Amygdala (tissue), 56 donors: ENCODE measurements around the gene DOP1B.
"Not testable (repeated sequence)": the region's sequence is repeated elsewhere in the genome, so short reads cannot be mapped to it uniquely, and the experiment has no call there.

ENCODE experiments used
- DNase-seq, 56 donors: peaks; one replicate each; lab custom pipeline; 2025; lab: John Stamatoyannopoulos, UW

The DOP1B gene, protein sequence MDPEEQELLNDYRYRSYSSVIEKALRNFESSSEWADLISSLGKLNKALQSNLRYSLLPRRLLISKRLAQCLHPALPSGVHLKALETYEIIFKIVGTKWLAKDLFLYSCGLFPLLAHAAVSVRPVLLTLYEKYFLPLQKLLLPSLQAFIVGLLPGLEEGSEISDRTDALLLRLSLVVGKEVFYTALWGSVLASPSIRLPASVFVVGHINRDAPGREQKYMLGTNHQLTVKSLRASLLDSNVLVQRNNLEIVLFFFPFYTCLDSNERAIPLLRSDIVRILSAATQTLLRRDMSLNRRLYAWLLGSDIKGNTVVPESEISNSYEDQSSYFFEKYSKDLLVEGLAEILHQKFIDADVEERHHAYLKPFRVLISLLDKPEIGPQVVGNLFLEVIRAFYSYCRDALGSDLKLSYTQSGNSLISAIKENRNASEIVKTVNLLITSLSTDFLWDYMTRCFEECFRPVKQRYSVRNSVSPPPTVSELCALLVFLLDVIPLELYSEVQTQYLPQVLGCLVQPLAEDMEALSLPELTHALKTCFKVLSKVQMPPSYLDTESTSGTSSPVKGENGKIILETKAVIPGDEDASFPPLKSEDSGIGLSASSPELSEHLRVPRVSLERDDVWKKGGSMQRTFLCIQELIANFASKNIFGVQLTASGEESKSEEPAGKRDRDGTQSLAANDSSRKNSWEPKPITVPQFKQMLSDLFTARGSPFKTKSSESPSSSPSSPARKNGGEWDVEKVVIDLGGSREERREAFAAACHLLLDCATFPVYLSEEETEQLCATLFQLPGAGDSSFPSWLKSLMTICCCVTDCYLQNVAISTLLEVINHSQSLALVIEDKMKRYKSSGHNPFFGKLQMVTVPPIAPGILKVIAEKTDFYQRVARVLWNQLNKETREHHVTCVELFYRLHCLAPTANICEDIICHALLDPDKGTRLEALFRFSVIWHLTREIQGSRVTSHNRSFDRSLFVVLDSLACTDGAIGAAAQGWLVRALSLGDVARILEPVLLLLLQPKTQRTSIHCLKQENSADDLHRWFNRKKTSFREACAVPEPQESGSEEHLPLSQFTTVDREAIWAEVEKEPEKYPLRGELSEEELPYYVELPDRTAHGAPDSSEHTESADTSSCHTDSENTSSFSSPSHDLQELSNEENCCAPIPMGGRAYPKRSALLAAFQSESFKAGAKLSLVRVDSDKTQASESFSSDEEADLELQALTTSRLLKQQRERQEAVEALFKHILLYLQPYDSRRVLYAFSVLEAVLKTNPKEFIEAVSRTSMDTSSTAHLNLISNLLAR (N-terminal part only)

DNA sequence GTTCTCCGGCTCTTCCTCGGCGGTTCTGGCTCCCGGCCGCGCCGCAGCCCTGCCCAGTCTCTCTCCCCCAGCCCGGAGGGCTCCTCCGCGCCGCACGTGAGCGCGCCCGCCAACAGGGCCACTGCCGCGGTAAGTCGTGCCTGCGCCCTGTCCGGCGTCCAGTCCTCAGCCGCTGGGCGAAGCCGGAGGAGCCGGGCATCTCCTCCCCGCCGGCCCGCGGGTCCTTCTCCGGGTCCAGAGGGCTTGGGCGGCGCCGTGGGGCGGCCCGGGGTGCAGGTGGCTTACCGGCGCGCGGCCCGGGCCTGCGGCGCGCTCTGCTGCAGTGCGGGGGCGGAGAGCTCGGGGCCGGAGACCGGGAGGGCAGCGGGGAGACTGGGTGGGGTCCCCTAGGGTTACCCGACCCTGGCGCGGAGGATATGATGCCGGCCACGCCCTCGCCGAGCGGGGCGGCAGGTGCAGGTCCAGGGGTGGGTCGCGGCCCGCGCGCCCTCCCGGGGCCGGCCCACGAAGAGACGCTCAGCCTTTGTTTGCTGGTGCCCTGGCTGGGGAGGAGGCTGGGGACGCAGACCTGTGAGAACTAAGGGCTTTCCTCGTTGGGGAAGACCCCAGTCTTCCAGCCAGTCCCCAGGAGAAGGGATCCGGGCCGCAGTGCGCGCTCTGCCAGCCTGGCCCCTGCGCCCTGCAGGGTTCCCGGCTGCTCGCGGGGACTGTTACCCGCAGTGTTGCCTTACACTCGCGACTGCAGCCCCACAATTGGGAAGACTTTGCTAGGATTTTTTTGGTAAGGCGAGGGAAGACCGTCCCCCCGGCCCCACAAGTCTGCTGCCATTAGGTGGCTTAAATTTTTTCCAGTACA, at the start of gene DOP1B:
DOP1B (plus strand) TSS at position 10 of the 856 bp plus-strand sequence. CDS start 7,910 bp downstream, outside the sequence.
- peak in 13 of 56 donors; percentile 10 to 71 (median 44) for DNase-seq

DNA sequence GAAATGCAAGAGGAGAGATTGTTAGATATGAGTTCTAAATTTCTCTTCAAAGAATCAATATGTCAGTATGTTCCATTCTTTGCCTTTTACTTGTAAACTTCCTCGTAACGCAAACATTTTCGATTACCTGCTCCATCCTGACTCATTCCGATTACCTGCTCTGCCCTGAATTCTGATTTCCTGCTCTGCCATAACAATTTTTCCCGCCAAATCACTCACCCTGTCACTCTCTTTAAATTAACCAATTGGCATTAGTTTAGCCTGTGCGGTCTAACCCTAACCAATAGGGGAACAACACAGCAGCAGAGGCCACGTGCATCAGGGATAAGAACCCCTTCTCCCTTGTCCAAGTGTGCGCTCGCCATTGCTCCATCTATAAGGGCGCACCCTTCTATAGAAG, 46.8 kb upstream of the DOP1B start:
- no peak for DNase-seq

DNA sequence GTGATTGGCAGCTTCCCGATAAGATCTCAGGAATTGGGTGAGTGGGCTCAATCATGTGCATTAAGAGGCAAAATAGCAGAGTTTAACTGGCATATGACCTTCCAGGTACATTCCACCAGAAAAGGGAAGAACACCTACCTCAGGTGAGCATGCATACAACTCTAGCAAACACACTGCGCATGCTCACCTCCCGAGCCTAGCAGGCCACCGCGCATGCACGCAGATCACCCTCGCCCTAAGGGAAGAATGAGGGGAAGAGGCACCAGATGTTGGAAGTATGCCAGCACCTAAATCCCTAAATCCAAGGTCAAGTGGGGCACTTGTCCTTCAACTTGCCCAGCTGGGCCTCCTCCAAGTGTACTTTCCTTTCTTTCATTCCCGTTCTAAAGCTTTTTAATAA, 45.4 kb upstream of the DOP1B start:
- no peak for DNase-seq

DNA sequence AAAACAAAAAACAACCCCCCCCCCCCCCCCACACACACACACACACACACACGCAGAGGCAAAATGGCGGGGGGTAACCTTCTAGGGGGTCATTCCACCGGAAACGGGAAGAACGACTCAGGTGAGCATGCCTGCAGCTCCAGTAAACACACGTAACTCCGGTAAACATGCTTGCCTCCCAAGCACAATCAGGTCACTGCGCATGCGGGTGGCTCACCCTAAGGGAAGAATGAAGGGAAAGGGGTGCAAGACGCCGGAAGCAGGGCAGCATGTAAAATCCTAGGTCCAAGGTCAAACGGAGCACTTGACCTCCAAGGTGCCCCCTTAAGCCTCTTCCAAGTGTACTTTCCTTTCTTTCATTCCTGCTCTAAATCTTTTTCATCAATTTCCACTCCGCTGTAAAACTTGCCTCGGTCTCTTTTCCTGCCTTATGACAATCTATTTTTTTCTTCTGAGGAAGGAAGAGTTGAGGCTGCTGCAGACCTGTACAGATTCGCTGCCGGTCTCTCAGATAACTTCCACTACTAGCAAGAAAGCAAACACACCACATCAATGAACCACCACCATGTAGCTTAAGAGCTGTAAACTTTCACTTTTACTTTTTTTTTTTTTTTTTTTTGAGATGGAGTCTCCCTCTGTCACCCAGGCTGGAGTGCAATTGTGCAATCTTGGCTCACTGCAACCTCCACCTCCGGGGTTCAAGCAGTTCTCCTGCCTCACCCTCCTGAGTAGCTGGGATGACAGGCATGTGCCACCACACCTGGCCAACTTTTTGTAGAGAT, 42.8 kb upstream of the DOP1B start:
- DNase-seq = no peak

DNA sequence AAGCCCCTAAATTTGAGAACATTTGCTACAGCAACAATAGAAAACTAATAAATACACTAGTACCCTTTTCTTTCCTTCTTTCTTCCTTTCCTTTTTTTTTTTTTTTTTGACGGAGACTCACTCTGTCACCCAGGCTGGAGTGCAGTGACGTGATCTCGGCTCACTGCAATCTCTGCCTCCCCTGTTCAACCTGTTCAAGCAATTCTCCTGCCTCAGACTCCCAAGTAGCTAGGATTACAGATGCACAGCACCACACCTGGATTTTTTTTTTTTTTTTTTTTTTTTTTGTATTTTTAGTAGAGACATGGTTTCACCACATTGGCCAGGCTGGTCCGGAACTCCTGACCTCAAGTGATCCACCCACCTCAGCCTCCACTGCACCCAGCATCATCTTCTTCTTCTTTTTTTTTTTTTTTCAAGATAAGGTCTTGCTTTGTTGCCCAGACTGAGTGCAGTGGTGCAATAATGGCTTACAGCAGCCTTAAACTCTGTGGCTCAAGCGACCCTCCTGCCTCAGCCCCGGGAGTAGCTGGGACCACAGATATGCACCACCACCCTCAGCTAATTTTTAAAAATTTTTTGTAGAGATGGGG, 41.4 kb upstream of the DOP1B start:
- DNase-seq = no peak

DNA sequence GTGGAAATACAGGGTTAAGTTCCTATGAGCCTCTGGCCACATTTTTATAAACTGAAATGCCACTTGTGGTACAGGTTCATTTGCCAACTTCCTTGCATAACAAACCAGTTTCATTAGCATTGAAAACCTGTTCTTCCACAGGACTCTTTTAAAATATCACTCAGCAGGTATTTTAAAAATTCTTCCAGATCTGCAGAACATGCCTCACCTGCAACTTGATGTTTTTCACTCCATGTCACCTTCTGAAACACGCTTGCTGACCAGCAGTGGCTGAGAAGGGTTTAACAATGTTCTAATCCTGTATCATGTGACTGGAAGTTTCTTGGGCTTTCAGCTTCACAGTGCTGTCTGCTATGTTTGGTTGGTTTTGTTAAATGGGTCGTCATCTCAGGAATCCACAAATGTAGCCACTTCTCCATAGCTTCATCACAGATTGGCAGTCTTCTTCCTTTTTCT, 39.3 kb upstream of the DOP1B start:
- DNase-seq = no peak

DNA sequence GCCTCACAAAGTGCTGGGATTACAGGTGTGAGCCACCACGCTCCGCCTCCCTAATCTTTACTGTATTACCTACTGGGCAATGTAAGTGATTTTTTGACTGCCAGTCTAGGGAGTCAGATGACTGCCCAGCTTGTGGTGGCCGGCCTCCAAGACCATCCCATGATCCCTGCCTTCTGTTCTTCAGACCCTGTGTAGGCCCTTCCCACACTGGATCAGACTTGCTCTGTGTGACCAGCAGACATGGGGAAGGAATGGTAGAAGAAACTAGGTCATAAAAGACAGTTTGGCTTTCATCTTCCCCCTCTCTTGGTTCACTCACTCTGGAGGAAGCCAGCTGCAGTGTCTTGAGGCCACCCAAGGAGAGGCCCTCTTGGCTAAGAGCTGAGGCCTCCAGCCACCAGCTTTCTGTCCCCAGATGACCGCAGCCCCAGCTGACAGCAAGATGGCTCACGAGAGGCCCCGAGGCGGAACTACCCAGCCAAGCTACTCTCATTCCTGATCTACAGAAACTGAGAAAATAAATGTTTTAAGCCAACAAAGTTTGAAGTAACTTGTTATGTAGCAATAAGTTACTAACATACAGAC, 36.2 kb upstream of the DOP1B start:
- DNase-seq = no peak

DNA sequence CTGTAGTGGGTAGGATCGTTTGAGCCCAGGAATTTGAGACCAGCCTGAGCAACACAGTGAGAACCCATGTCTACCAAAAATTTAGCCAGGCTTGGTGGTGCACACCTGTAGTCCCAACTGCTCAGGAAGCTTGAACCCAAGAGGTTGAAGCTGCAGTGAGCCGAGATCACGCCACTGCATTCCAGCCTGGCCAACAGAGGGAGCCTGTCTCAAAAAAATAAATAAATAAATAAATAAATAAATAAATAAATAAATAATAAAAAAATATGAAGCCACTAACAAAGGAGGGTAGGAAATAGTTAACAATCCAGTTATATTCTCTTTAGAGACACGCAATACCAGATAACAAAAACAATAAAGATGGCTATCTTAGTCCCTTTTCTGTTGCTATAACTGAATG, 33.6 kb upstream of the DOP1B start:
- DNase-seq = peak in 1 of 56 donors; percentile 7

DNA sequence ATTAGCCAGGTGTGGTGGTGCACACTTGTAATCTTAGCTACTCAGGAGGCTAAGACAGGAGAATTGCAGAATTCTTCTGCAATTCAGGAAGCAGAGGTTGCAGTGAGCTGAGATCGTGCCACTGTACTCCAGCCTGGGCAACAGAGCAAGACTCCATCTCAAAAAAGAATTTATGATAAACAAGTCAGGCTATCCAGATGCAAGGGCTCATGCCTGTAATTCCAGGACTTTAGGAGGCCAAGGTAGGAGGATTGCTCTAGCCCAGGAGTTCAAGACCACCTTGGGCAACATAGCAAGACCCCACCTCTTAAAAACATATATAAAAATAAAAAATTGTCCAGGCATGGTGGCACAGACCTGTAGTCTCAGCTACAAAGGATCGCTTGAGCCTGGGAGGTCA, 32.2 kb upstream of the DOP1B start:
- no peak for DNase-seq

DNA sequence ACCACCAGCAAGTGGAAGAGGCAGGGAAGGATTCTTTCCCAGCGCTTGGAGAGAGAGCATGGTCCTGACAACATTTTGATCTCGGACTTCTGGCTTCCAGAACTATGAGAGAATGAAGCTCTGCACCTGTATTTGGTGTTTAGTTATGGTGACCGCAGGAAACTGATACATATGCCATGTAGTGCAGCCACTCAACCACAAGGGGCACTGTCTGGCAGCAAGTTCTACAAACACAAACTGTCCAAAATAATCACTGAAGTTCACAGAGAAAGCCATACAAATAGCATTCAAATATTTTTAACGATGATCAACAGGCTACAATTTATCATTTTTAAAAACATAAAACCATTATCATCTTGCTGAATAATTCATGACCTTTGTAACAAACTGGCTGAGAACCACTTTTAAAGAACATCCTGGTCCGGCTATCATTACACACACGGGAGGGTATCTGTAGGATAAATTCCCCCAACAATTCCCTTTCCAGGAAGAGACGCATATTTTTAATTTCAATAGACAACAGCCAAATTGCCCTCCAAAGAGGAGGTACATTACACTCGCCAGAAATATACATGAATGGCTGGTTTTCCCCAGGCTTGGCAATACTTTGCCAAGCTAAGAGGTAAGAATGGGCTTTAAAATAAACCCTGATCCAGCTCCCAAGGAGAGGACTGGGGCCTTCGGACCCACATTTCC, 31.0 kb upstream of the DOP1B start:
- peak in 21 of 56 donors; percentile 6 to 81 (median 18) for DNase-seq

DNA sequence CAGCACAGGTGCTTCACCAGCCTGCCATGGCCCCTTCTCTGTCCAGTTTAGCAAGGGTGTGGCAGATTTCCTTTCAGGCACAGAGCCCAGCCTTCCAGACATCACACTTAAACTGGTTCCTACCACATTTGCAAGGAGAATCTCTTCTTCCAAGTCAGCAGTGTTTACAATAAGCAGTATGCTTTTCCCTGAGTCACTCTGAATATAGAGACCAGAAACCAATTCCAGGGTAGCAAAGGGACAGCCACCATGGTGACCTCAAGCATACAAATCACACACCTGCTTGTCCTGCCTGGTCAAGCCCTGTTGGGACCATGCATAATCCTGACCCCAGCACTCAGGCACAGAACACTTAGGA, 30.4 kb upstream of the DOP1B start:
- DNase-seq = no peak

DNA sequence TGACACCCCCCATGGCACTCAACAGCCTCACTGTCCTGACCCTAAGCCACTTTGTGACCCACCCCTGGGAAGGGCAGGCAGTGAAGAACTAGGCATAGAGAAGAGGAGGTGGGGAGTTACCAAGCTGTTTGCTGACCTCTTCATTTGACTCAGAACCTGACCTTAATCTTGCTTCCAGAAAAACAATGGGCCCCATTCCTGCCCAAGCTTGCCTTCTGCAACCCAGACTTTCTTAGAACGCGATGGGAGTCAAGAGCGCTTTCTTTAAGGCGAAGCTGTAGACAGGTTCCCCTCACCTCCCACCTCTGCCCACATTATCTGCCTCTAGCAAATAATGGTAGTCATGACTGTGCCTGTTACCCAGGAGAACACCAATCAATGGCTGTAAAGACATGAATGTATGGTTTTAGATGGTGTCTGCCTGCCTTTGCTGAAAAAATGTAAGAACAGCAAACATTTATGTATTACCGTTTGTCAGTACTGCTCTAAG, 30.0 kb upstream of the DOP1B start:
- DNase-seq = no peak

DNA sequence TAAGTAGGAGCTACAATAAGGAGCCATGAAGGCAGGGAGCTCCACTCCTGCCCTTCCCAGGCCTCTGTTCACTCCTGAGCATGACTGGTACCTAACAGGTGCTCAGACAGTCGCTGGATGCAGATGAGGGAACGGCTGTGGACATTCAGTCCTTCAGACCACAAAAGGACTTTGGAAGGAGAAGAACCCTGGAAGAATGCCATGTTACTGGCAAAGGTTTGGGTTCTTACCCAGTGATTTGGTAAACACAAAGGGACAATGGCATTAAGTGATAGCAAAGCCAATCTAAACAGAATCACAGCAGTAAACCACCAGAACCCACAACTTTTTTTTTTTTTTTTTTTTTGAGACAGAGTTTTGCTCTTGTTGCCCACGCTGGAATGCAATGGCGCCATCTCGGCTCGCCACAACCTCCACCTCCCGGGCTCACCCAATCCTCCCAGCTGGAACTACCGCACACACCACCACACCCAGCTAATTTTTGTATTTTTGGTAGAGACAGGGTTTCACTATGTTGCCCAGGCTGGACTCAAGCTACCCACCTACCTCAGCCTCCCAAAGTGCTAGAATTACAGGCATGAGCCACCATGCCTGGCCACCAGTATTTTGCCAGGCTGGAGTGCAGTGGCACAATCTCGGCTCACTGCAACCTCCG, 29.2 kb upstream of the DOP1B start:
- DNase-seq = no peak

DNA sequence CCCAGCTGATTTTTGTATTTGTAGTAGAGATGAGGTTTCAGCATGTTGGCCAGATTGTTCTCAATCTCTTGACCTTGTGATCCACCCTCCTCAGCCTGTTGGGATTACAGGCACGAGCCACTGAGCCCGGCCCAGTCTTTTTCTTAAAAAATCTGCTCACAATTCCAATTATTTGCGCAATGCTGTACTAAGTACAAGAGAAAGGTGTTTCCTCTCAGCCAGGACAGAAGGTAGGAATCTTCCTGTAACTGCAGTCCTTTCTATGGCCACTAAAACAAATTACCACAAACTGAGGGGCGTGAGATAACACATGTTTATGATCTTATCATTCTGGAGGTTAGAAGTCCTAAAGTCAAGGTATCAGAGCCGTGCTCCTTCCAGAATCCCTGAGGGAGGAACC, 28.6 kb upstream of the DOP1B start:
- DNase-seq = no peak

DNA sequence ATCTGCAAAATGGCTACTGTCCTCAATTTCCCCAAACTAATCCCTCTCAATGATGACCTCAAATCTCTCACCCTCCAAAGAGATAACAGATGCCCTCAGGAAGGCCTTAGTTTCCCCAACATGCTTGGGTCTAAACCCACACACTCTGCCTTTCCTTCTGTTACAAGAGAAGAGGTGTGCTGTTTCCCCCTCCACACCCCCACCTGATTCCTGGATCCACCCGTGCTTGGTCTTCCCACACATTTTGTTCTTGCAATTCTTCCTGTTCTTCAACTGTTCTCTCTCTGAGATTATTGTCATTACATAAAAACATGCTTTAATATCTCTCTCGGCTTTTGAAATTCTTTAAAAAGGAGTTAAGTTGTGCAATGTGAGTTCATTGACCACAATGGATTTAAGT, 27.4 kb upstream of the DOP1B start:
- no peak for DNase-seq

DNA sequence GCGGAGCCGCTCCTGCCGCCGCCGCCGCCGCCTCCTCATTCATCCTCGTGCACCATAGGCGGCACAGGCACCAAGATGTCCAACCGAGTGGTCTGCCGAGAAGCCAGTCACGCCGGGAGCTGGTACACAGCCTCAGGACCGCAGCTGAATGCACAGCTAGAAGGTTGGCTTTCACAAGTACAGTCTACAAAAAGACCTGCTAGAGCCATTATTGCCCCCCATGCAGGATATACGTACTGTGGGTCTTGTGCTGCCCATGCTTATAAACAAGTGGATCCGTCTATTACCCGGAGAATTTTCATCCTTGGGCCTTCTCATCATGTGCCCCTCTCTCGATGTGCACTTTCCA, 26.2 kb upstream of the DOP1B start:
- not testable (repeated sequence) for DNase-seq

DNA sequence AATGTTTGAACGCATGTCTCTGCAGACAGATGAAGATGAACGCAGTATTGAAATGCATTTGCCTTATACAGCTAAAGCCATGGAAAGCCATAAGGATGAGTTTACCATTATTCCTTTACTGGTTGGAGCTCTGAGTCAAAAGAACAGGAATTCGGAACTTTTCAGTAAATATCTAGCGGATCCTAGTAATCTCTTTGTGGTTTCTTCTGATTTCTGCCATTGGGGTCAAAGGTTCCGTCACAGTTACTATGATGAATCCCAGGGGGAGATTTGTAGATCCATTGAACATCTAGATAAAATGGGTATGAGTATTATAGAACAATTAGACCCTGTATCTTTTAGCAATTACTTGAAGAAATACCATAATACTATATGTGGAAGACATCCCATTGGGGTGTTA, 25.8 kb upstream of the DOP1B start:
- not testable (repeated sequence) for DNase-seq
